ENCODE results near the gene LCE3C.
"Not testable (repeated sequence)": the region's sequence is repeated elsewhere in the genome, so short reads cannot be mapped to it uniquely, and the experiment has no call there.

The LCE3C gene

GRCh38 chr1:152599934-152600333 is at the start of gene LCE3C:
LCE3C (plus strand) TSS chr1:152600234; CDS start chr1:152600732, 498 bp downstream.
- no peak for DNase-seq

- no peak for DNase-seq
Measured at GRCh38 chr1:152565115-152565514, 34.9 kb upstream of the LCE3C start.

GRCh38 chr1:152565535-152566215 is 34.4 kb upstream of the LCE3C start:
- no peak for DNase-seq

- no peak for DNase-seq
Measured at GRCh38 chr1:152566681-152567080, 33.4 kb upstream of the LCE3C start, which contains the start of gene LCE3E. LCE3E (minus strand) TSS chr1:152566780; CDS start chr1:152566208, 572 bp downstream.

- no peak for DNase-seq
Measured at GRCh38 chr1:152577168-152577567, 22.9 kb upstream of the LCE3C start.

- not testable (repeated sequence) for DNase-seq
Measured at GRCh38 chr1:152579526-152579925, 20.5 kb upstream of the LCE3C start.

- DNase-seq = no peak
Measured at GRCh38 chr1:152580433-152580832, 19.6 kb upstream of the LCE3C start, which contains the start of gene LCE3D. LCE3D (minus strand) TSS chr1:152580516; CDS start chr1:152579936, 580 bp downstream.

GRCh38 chr1:152582647-152583046 is 17.4 kb upstream of the LCE3C start:
- no peak for DNase-seq

- no peak for DNase-seq
Measured at GRCh38 chr1:152585586-152585985, 14.4 kb upstream of the LCE3C start.

- no peak for DNase-seq
Measured at GRCh38 chr1:152596986-152597385, 3.0 kb upstream of the LCE3C start.

GRCh38 chr1:152613511-152613910 is 13.5 kb downstream of the LCE3C start, which contains the start of gene LCE3B:
LCE3B (plus strand) TSS chr1:152613811; CDS start chr1:152613811, 0 bp downstream.
- no peak for DNase-seq

- no peak for DNase-seq
Measured at GRCh38 chr1:152621993-152622392, 22.0 kb downstream of the LCE3C start.

- DNase-seq = no peak
Measured at GRCh38 chr1:152622803-152623202, 22.8 kb downstream of the LCE3C start, which contains the start of gene LCE3A. LCE3A (minus strand) TSS chr1:152623103; CDS start chr1:152623103, 0 bp downstream.

GRCh38 chr1:152623203-152623844 is 23.3 kb downstream of the LCE3C start:
- no peak for DNase-seq

- DNase-seq = no peak
Measured at GRCh38 chr1:152626744-152627143, 26.7 kb downstream of the LCE3C start.

GRCh38 chr1:152630596-152630995 is 30.6 kb downstream of the LCE3C start:
- DNase-seq = no peak

- no peak for DNase-seq
Measured at GRCh38 chr1:152640351-152640750, 40.3 kb downstream of the LCE3C start.

- DNase-seq = no peak
Measured at GRCh38 chr1:152643945-152644344, 43.9 kb downstream of the LCE3C start.

- no peak for DNase-seq
Measured at GRCh38 chr1:152645146-152645545, 45.1 kb downstream of the LCE3C start.

- no peak for DNase-seq
Measured at GRCh38 chr1:152646656-152647055, 46.6 kb downstream of the LCE3C start.
